ENCODE results near the gene COL12A1.

DNA sequence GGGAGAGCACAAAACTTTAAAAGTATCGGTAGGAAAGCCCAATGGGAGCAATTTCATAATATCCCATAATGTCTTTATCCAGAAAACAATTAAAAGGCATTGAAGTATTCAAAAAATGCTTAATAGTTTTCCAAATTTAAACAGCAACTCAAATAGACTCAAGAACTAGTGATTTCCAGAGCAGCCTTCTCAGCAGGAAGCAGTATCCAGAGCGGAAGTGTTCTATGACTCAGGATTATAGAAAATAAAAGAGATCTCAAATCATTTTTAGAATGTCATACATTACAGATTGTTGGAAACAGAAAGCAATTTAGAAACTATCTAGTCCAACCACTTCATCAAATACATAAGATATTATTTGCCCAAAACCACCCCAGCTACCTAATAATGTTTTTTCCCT, 79.3 kb downstream of the COL12A1 start:
- TF ChIP-seq, protein P1, sequence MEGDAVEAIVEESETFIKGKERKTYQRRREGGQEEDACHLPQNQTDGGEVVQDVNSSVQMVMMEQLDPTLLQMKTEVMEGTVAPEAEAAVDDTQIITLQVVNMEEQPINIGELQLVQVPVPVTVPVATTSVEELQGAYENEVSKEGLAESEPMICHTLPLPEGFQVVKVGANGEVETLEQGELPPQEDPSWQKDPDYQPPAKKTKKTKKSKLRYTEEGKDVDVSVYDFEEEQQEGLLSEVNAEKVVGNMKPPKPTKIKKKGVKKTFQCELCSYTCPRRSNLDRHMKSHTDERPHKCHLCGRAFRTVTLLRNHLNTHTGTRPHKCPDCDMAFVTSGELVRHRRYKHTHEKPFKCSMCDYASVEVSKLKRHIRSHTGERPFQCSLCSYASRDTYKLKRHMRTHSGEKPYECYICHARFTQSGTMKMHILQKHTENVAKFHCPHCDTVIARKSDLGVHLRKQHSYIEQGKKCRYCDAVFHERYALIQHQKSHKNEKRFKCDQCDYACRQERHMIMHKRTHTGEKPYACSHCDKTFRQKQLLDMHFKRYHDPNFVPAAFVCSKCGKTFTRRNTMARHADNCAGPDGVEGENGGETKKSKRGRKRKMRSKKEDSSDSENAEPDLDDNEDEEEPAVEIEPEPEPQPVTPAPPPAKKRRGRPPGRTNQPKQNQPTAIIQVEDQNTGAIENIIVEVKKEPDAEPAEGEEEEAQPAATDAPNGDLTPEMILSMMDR (conservative IDR thresholded peaks at IDR 0.05; ENCODE audit: low read length): no peak
- TF ChIP-seq EZH2phosphoT487 (IDR thresholded peaks at IDR 0.05; ENCODE audit: borderline replicate concordance, low read depth, low read length): no peak
